B cell (primary cell): ENCODE data around the gene MGAT5. TPM values are rescaled to one million over a fixed set of nuclear protein-coding genes. Genes with fewer than 3 reads are reported as not detected.

Experiments used
- ATAC-seq: fragments of 200-7000 bp; cut with Tn5 transposase; one replicate; pipeline ENCODE4 v1.10.0; 2021; ENCODE audit warnings: low read depth, mild to moderate bottlenecking, moderate number of reproducible peaks, moderate library complexity
- CTCF ChIA-PET: fragments of 350-600 bp; sonication (Branson Sonifier 250); formaldehyde crosslinking; loops from one replicate; lab custom pipeline; 2021; ENCODE audit warnings: antibody characterized with exemption, inconsistent platforms; lab: Charles Lee
- POLR2A ChIA-PET: fragments of 350-600 bp; sonication (Branson Sonifier 250); formaldehyde crosslinking; loops from one replicate; lab custom pipeline; 2021; ENCODE audit warnings: antibody characterized with exemption; lab: Charles Lee
- DNase-seq: peaks from one replicate; pipeline ENCODE4 v3.0.0; 2013
- H2AFZ ChIP-seq: 2 replicates; pipeline ENCODE4 v1.6.1; 2012; ENCODE audit warnings: mild to moderate bottlenecking, low read depth, low read length; ENCODE audit not compliant: insufficient read depth, poor library complexity, severe bottlenecking
- H3K27ac ChIP-seq, 2 donors: 1 replicate in 1 of 2; 2 replicates in 1 of 2; pipeline ENCODE4 v1.5.1; 2012 to 2013; ENCODE audit warnings: low read length in 2 of 2, mild to moderate bottlenecking in 2 of 2, moderate library complexity in 1 of 2
- H3K27me3 ChIP-seq, 4 experiments: fragments of 200-600 bp in 1 of 4; sonication (generic) in 1 of 4; replicated peaks in 1 of 4; 1 replicate in 2 of 4; 2 replicates in 2 of 4; pipeline versions ENCODE4 v1.6.1 to v1.7.0; 2013 to 2016; ENCODE audit warnings: low read length in 3 of 4, mild to moderate bottlenecking in 2 of 4, mixed read lengths in 1 of 4, moderate library complexity in 1 of 4; ENCODE audit not compliant: insufficient read depth in 4 of 4, control insufficient read depth in 3 of 4; ENCODE audit errors: control extremely low read depth in 1 of 4
- H3K36me3 ChIP-seq, 2 experiments: replicated peaks in 1 of 2; 1 replicate in 1 of 2; 2 replicates in 1 of 2; pipeline versions ENCODE4 v1.6.1 to v1.7.1; 2013; ENCODE audit warnings: low read length in 1 of 2; ENCODE audit not compliant: insufficient read depth in 2 of 2, control insufficient read depth in 1 of 2; ENCODE audit errors: control extremely low read depth in 1 of 2, extremely low read depth in 1 of 2
- H3K4me1 ChIP-seq, 2 donors: fragments of 200-600 bp in 1 of 2; sonication (generic) in 1 of 2; 1 replicate in 1 of 2; 2 replicates in 1 of 2; pipeline versions ENCODE4 v1.5.1 to v1.6.1; 2013 to 2017; ENCODE audit warnings: low read length in 2 of 2; ENCODE audit not compliant: control insufficient read depth in 2 of 2, insufficient read depth in 2 of 2
- H3K4me2 ChIP-seq: replicated peaks from 2 replicates; pipeline ENCODE3; 2012; ENCODE audit warnings: mild to moderate bottlenecking, low read depth, low read length; ENCODE audit not compliant: poor library complexity, severe bottlenecking
- H3K4me3 ChIP-seq, 5 experiments: fragments of 200-600 bp in 1 of 5; sonication (generic) in 1 of 5; 1 replicate in 3 of 5; 2 replicates in 2 of 5; pipeline versions ENCODE4 v1.5.1 to v1.7.0; 2011 to 2016; ENCODE audit warnings: low read length in 4 of 5, mild to moderate bottlenecking in 4 of 5, low read depth in 2 of 5, control low read depth in 1 of 5, moderate library complexity in 1 of 5; ENCODE audit not compliant: insufficient read depth in 1 of 5; ENCODE audit errors: control extremely low read depth in 1 of 5, extremely low read depth in 1 of 5
- H3K79me2 ChIP-seq: fragments of 200-600 bp; sonication (generic); one replicate; pipeline ENCODE4 v1.6.0; 2016; ENCODE audit warnings: low read length; ENCODE audit not compliant: control insufficient read depth, insufficient read depth
- H3K9ac ChIP-seq: fragments of 200-600 bp; sonication (generic); 2 replicates; pipeline ENCODE4 v1.6.1; 2017; ENCODE audit warnings: mild to moderate bottlenecking, low read length, moderate library complexity
- H3K9me3 ChIP-seq, 3 donors: one replicate each; pipeline versions ENCODE4 v1.6.1 to v1.7.1; 2013; ENCODE audit warnings: low read length in 2 of 3; ENCODE audit not compliant: control insufficient read depth in 2 of 3, insufficient read depth in 1 of 3; ENCODE audit errors: control extremely low read depth in 1 of 3
- H4K20me1 ChIP-seq: 2 replicates; pipeline ENCODE4 v1.6.0; 2012; ENCODE audit warnings: mild to moderate bottlenecking, low read length; ENCODE audit not compliant: insufficient read depth, control insufficient read depth, poor library complexity, severe bottlenecking
- H3K27ac Mint-ChIP-seq: one replicate; pipeline ENCODE4 v1.8.0; 2021; ENCODE audit warnings: mixed read lengths
- H3K27me3 Mint-ChIP-seq: one replicate; pipeline ENCODE4 v1.8.0; 2021; ENCODE audit warnings: mixed read lengths
- H3K4me1 Mint-ChIP-seq: one replicate; pipeline ENCODE4 v1.8.0; 2021; ENCODE audit warnings: mixed read lengths
- H3K4me3 Mint-ChIP-seq: one replicate; pipeline ENCODE4 v1.8.0; 2021; ENCODE audit warnings: mixed read lengths
- H3K9me3 Mint-ChIP-seq: one replicate; pipeline ENCODE4 v1.8.0; 2022; ENCODE audit warnings: mixed read lengths; ENCODE audit not compliant: insufficient read depth
- EZH2 ChIP-seq: IDR thresholded peaks from 2 replicates; pipeline ENCODE4 v1.6.1; 2012; ENCODE audit warnings: borderline replicate concordance, low read depth, mild to moderate bottlenecking, moderate library complexity, low read length; ENCODE audit not compliant: insufficient read depth, poor library complexity, severe bottlenecking
- WGBS: methylation state at CpG from one replicate; pipeline ENCODE4 v1.1.5; 2013; ENCODE audit warnings: missing lambda C conversion rate; ENCODE audit not compliant: insufficient coverage; 5-methylcytosine and 5-hydroxymethylcytosine counted together
- intact Hi-C: fragments of 100-400 bp; cut with micrococcal nuclease; formaldehyde crosslinking; loops from one replicate; pipeline ENCODE4 v1.10.0; 2022
- polyA plus RNA-seq: library from polyadenylated mRNA; depleted of rRNA; stranded (reverse); fragments of >200 nt; gene quantifications from 2 replicates; pipeline ENCODE4 v1.2.3, GENCODE V29; 2012
- total RNA-seq, 2 donors: library from RNA; stranded (reverse); fragments of 120-200 nt in 1 of 2; gene quantifications; 1 replicate in 1 of 2; 2 replicates in 1 of 2; pipeline versions ENCODE4 v1.2.3 to v1.2.4, GENCODE V29; 2013 to 2022
- TF ChIP-seq, protein P1 (sequence below): fragments of 200-600 bp; IDR thresholded peaks from one replicate; pipeline ENCODE4 v1.8.0; 2022; ENCODE audit warnings: antibody characterized with exemption, mild to moderate bottlenecking

MGAT5 gene
- total and polyA plus RNA-seq, 2 donors (not counting 1 experiment from before 2014, with no cell fraction given): 27.2 to 184 TPM

DNA sequence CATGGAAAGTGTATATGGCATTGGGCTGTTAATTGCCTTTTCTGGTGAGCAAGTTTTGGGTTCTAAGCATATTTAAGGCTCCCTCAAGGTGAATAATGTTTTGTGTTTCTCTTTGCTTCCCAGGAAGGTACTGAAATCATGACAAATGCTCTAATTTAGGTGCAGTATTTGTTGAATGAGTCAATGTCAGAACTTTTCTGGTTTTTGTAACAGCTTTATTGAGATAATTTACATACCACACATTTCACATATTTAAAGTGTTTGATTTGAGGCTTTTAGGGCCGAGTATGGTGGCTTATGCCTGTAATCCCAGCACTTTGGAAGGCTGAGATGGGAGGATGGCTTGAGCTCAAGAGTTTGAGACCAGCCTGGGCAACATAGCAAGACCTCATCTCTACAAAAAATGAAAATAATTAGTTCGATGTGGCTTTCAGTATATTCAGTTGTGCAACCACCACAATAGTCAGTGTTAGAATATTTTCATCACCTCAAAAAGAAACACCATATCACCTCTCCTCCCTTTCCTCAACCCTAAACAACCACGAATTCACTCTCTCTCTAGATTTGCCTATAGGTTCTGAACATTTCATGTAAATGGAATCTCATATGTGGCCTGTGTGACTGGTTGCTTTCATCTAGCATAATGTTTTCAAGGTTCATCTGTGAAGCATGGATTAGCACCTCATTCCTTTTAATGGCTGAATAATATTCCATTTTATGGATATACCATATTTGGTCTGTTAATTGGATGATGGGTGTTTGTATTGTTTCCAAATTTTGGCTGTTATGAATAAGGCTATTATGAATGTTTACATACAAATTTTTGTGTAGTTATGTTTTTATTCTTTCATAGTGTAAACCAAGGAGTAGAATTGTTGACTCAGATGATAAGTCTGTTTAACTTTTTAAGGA is 54.9 kb downstream of the MGAT5 start:
- H3K9ac ChIP-seq: no peak overlapping the region
- TF ChIP-seq EZH2: no peak
- TF ChIP-seq, protein P1, sequence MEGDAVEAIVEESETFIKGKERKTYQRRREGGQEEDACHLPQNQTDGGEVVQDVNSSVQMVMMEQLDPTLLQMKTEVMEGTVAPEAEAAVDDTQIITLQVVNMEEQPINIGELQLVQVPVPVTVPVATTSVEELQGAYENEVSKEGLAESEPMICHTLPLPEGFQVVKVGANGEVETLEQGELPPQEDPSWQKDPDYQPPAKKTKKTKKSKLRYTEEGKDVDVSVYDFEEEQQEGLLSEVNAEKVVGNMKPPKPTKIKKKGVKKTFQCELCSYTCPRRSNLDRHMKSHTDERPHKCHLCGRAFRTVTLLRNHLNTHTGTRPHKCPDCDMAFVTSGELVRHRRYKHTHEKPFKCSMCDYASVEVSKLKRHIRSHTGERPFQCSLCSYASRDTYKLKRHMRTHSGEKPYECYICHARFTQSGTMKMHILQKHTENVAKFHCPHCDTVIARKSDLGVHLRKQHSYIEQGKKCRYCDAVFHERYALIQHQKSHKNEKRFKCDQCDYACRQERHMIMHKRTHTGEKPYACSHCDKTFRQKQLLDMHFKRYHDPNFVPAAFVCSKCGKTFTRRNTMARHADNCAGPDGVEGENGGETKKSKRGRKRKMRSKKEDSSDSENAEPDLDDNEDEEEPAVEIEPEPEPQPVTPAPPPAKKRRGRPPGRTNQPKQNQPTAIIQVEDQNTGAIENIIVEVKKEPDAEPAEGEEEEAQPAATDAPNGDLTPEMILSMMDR: no peak
- peak overlapping the region; percentile 22 for H3K27ac Mint-ChIP-seq
- H3K27ac ChIP-seq: peak overlapping the region in 1 of 2 donors; percentile 57
- ATAC-seq (no peak), DNase-seq (no peak)
- H3K36me3 ChIP-seq: peaks cover 12 to 33% of the 10 kb centered on the region in 2 experiments
- peaks cover 59 to 75% of the 10 kb centered on the region in 2 donors for H3K4me1 ChIP-seq
- no peaks in the 10 kb centered on the region for H3K9me3 Mint-ChIP-seq
- POLR2A ChIA-PET: no interaction called here
- WGBS: no CpG with 5 or more reads among the region's 3 CpGs
- CTCF ChIA-PET: interaction anchor here (1.1 to 1.5 kb wide), 2 partner anchors 103 to 190 kb away, joined by 3 to 4 read pairs; no protein-coding TSS in a partner anchor
- peaks cover 100% of the 10 kb centered on the region for H3K79me2 ChIP-seq
- no peak overlapping the region for H3K4me3 Mint-ChIP-seq
- no peak overlapping the region for H3K4me3 ChIP-seq
- H4K20me1 ChIP-seq: peaks cover 25% of the 10 kb centered on the region
- H2AFZ ChIP-seq: no peak overlapping the region
- no peak overlapping the region for H3K4me2 ChIP-seq
- H3K27me3 ChIP-seq: no peaks in the 10 kb centered on the region
- peaks cover 0 to 6% (median 0%) of the 10 kb centered on the region in 3 donors for H3K9me3 ChIP-seq
- peaks cover 90% of the 10 kb centered on the region for H3K4me1 Mint-ChIP-seq
- intact Hi-C loops: no loop called here
- H3K27me3 Mint-ChIP-seq: no peaks in the 10 kb centered on the region
